Measurements from ENCODE around the gene AREG.

DNA sequence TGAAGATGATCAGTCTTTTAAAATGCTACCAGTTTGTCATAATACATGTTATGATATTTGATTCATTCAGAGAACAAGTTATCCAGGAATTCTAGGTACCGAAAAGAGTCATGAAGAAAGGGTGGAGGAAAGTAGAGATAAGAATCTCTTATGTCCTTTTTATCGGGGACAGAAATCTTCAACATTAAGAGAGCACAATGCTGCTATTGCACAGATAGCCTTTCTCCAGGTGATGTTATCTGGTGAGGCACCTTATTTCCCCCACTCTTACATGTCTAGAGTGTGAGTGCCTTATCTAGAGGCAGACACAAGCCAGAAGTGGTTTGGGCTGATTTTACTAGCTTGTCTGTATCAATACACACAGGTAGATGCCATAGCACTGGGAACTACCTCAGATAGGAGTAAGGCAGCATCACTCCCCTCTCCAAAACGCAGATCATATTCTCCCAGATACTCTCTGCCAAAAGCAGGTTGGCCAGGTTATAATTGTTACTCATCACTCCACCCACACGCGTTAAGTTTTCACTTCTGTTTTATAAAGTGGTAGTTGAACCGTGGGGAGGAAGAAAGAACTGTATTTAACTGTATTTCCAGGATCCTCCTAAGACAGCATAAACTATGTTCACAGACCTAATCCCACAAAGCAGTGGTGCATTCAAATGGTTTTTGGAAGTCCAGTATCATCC is 38.4 kb downstream of the AREG start:
- no peak for TF ChIP-seq FOXA1 (IDR thresholded peaks at IDR 0.05)
- TF ChIP-seq SP1 (IDR thresholded peaks at IDR 0.05), result no peak
- no peak for TF ChIP-seq ARNT (IDR thresholded peaks at IDR 0.05)
- TF ChIP-seq FOXM1 (IDR thresholded peaks at IDR 0.05; ENCODE audit: borderline replicate concordance), result no peak
- no peak for TF ChIP-seq TARDBP (IDR thresholded peaks at IDR 0.05)
- no peak for TF ChIP-seq HDGF (IDR thresholded peaks at IDR 0.05; ENCODE audit: borderline replicate concordance)
- TF ChIP-seq, protein P1, sequence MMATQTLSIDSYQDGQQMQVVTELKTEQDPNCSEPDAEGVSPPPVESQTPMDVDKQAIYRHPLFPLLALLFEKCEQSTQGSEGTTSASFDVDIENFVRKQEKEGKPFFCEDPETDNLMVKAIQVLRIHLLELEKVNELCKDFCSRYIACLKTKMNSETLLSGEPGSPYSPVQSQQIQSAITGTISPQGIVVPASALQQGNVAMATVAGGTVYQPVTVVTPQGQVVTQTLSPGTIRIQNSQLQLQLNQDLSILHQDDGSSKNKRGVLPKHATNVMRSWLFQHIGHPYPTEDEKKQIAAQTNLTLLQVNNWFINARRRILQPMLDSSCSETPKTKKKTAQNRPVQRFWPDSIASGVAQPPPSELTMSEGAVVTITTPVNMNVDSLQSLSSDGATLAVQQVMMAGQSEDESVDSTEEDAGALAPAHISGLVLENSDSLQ (IDR thresholded peaks at IDR 0.05), result no peak
- TF ChIP-seq FOXK2 (IDR thresholded peaks at IDR 0.05), result no peak
